ENCODE data around the gene USP31. TPM values are rescaled to one million over a fixed set of nuclear protein-coding genes. Genes with fewer than 3 reads are reported as not detected.

USP31 gene
- polyA plus RNA-seq, 1 experiment = 4.7 TPM

DNA sequence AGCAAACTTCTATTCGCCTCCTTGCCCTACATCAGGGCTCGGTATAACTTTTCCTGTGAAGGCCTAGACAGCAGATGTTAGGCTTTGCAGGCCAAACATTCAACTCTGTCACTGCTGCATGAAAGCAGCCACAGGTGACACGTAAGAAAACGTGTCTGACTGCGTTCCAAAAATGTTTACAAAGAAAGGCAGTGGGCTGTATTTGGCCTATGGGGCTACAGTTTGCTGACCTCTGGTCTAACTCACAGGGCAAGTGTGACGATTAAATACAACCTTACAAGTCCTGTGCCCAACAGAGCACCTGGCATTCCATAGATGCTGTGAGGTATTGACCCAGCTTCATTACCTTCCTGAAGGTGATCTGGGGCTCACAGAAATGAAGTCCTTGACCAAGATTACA is 79.4 kb downstream of the USP31 start:
- CTCF ChIA-PET = interaction anchor here (2.9 to 4.1 kb wide), 2 partner anchors 9 to 365 kb away, joined by 22 to 37 read pairs; no protein-coding TSS in a partner anchor

DNA sequence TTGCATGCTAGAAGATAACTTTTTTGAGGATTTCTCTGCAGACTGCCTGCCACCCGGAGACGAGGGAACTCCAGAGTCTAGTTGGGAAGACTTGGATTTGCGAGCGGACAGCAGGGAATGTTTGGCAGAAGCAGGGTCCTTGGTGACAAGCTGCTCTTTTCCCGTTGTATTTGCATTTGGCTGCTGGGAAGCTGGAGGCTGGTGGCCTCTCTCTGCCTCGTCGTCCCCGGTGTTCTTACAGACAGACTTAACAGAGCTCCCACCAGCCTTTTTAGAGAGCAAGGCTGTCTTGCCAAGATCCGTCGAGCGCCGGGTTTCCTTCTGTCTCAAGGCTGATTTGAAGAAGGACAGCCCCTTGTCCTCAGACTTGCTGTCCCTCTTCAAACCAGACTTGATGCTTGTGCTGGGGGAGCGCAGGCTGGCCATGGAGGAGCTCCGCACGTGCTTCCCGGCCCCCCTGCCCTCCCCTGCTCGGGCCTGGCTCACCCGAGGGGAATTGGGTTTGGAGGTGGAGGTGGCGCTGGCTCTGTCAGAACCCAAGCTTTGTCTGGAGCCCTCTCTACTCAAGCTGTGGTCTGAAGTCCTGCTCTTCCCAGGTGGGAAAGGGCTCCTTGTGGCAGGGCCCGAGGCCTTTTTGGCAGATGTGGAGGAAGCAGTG is 81.0 kb downstream of the USP31 start:
- Histone ChIP-seq H3K27me3 (ENCODE audit: control insufficient read depth, insufficient read depth, low read length) (no peaks in the 10 kb centered on the region), H3K9me3 (ENCODE audit: control insufficient read depth, insufficient read depth, low read length) (no peaks in the 10 kb centered on the region), H3K4me3 (ENCODE audit: low read depth, low read length) (no peak overlapping the region), H3K27ac (ENCODE audit: low read depth, low read length) (no peak overlapping the region)
- DNase-seq (ENCODE audit: low read depth, low spot score) = no peak
- no peak for TF ChIP-seq CTCF (IDR thresholded peaks at IDR 0.05; ENCODE audit: low read depth, low read length)
- ChIA-PET CTCF (interaction anchor here (0.5 to 1.0 kb wide), 2 partner anchors 115 to 1359 kb away, joined by 3 to 5 read pairs; no protein-coding TSS in a partner anchor), POLR2A (no interaction called here)

More for the DNA sequence above, 79.4 kb downstream of the USP31 start:
- Histone ChIP-seq H3K27ac (ENCODE audit: low read depth, low read length) (no peak overlapping the region), H3K9me3 (ENCODE audit: control insufficient read depth, insufficient read depth, low read length) (no peaks in the 10 kb centered on the region), H3K4me3 (ENCODE audit: low read depth, low read length) (no peak overlapping the region), H3K27me3 (ENCODE audit: control insufficient read depth, insufficient read depth, low read length) (no peaks in the 10 kb centered on the region)
- no peak for DNase-seq (ENCODE audit: low read depth, low spot score)
- no peak for TF ChIP-seq CTCF (IDR thresholded peaks at IDR 0.05; ENCODE audit: low read depth, low read length)
- POLR2A ChIA-PET = interaction anchor here (0.6 kb wide), 1 partner anchor 65 kb away, joined by 3 read pairs; no protein-coding TSS in a partner anchor

DNA sequence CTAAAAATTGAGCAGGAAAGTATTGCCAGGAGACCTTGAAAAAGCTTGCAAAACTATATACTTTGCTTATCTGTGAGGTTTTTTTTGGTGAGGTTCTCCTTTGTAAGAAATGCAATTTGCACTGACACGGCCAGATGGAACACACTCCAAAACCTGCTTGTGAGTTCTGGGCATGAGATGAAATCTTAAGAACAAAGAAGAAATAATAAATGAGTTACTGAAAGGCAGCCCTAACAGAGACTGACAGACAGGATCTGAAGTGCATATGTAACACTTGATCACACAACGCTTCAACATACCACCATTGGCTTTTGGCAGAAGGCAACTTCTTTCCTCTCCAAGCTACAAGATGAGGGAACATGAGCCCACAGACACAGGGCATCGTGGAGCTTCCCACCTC is 82.6 kb downstream of the USP31 start:
- no peaks in the 10 kb centered on the region for H3K9me3 ChIP-seq (ENCODE audit: control insufficient read depth, insufficient read depth, low read length)
- no peak overlapping the region for H3K27ac ChIP-seq (ENCODE audit: low read depth, low read length)
- no peak for DNase-seq (ENCODE audit: low read depth, low spot score)
- no peaks in the 10 kb centered on the region for H3K27me3 ChIP-seq (ENCODE audit: control insufficient read depth, insufficient read depth, low read length)
- H3K4me3 ChIP-seq (ENCODE audit: low read depth, low read length) = no peak overlapping the region
- no peak for TF ChIP-seq CTCF (IDR thresholded peaks at IDR 0.05; ENCODE audit: low read depth, low read length)
- POLR2A ChIA-PET = no interaction called here
- CTCF ChIA-PET = interaction anchor here (1.0 to 1.7 kb wide), 3 partner anchors 367 to 1409 kb away, joined by 3 to 4 read pairs (median 4); no protein-coding TSS in a partner anchor

- TF ChIP-seq CTCF (IDR thresholded peaks at IDR 0.05; ENCODE audit: low read depth, low read length) = no peak
- H3K27me3 ChIP-seq (ENCODE audit: control insufficient read depth, insufficient read depth, low read length) = no peaks in the 10 kb centered on the region
- no peak overlapping the region for H3K27ac ChIP-seq (ENCODE audit: low read depth, low read length)
- ChIA-PET POLR2A (no interaction called here), CTCF (interaction anchor here (2.8 kb wide), 1 partner anchor 370 kb away, joined by 23 read pairs; no protein-coding TSS in a partner anchor)
- H3K4me3 ChIP-seq (ENCODE audit: low read depth, low read length) = no peak overlapping the region
- no peak for DNase-seq (ENCODE audit: low read depth, low spot score)
- H3K9me3 ChIP-seq (ENCODE audit: control insufficient read depth, insufficient read depth, low read length) = no peaks in the 10 kb centered on the region
Measured at GRCh38 chr16:23064639-23065038, 84.6 kb downstream of the USP31 start.

- H3K4me3 ChIP-seq (ENCODE audit: low read depth, low read length) = no peak overlapping the region
- CTCF ChIA-PET = interaction anchor here (2.1 to 2.8 kb wide), 2 partner anchors 9 to 372 kb away, joined by 13 to 23 read pairs; no protein-coding TSS in a partner anchor
- POLR2A ChIA-PET = no interaction called here
- no peaks in the 10 kb centered on the region for H3K27me3 ChIP-seq (ENCODE audit: control insufficient read depth, insufficient read depth, low read length)
- H3K9me3 ChIP-seq (ENCODE audit: control insufficient read depth, insufficient read depth, low read length) = no peaks in the 10 kb centered on the region
- H3K27ac ChIP-seq (ENCODE audit: low read depth, low read length) = no peak overlapping the region
- no peak for TF ChIP-seq CTCF (IDR thresholded peaks at IDR 0.05; ENCODE audit: low read depth, low read length)
- no peak for DNase-seq (ENCODE audit: low read depth, low spot score)
Measured at GRCh38 chr16:23062524-23062923, 86.7 kb downstream of the USP31 start.

All from AG04450 (cell line).